ENCODE data around the gene MYH10.
"Not testable (repeated sequence)": the region's sequence is repeated elsewhere in the genome, so short reads cannot be mapped to it uniquely, and the experiment has no call there.

Gene MYH10

DNA sequence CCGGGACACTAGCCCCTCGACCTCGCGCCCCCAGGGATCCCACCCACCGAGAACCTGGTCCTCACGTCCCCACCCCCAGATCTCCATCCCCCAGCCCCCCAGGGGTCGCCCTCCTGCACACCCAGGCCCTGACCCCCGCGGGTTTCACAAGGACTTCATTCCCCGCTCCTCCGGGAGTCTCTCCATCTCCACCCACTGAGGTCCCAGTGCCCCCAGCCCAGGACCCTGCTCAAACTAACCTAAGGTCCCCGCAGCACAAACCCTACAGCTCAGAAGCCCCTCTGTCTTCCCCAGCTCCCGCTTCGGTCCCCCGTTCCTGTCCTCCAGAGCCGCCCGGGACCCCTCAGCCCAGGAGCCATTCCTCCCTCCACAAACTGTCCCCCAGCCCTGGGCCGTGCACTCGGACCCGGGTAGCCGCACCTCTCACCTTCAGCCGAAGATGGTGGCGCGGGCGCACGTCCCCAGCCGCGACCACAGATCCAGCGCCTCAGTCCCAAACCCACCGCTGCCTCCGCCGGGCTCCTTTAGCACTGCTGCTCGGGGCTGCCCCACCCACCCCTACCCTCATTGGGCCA, at the start of gene MYH10:
MYH10 (minus strand) TSS at position 499 of the 575 bp plus-strand sequence. CDS start 7,479 bp downstream, outside the sequence.
- DNase-seq, result no peak

DNA sequence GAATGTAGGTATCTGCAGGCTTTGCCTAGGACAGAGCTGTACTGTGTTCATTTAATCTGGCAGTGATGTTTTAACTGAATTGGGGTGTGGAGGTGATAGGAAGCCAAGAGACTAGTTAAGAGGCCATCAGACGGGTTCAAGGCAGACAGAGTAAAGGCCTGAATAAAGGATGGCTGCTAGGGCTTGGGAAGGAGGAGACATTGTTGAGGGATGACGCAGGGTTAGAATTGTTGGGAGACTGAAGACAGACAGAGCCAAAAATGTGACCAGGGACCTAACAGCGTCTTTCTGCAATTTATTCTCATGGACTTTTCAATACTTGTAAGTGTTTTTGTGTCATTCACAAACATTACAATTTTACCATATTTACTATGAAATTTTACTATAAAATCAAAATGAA, 48.6 kb upstream of the MYH10 start:
- DNase-seq, result no peak

GRCh38 chr17:8675306-8675705, 44.8 kb upstream of the MYH10 start:
- no peak for DNase-seq

DNA sequence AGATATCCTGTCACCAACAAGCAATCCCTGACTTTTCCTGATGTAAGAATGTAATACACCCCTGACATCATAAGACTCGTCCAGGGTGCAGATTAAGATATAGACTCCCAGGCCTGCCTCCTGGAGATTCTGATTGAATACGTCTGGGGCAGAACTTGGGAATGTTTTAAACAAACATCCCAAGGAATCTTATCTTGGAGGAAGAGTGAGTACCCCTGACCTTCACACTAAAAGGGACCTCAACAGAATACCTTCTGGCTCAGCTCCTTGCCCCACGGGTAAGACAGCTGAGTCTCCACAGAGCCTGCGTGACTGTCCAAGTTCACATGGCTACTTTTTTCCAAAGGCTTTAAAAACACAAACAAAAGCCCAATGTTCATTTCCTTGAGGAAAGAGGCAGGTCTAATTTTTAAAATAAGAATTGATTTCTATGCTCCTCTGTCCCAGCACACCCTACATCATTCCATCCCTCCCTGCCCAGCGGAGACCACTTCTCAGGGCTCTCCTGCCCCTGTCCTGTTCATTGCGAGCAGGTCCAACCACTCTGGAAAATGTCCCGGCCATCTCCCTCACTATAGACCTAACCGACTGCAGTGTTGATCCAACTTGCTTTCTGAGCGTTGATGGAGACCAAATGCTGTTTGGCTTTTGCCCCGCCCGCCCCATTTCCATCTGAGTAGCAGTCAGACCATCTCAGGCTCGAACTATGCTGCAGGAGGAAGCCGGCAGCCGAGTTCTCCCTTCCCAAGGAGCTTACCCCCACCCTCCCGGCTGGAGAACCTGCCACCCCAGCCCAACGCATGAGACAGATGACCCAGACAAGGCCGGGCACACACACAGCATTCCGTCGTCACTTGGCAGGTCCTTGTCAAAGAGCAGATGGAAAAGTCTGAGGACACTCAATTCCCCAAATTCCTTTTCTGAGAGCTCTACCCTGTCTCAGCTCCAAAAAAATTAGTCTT, 44.1 kb upstream of the MYH10 start:
- DNase-seq, result peak; percentile 86

- DNase-seq, result no peak
Observed at GRCh38 chr17:8673612-8674011, 43.1 kb upstream of the MYH10 start.

GRCh38 chr17:8672326-8672725, 41.8 kb upstream of the MYH10 start:
- no peak for DNase-seq

GRCh38 chr17:8670421-8670820, 39.9 kb upstream of the MYH10 start:
- DNase-seq, result peak; percentile 50

DNA sequence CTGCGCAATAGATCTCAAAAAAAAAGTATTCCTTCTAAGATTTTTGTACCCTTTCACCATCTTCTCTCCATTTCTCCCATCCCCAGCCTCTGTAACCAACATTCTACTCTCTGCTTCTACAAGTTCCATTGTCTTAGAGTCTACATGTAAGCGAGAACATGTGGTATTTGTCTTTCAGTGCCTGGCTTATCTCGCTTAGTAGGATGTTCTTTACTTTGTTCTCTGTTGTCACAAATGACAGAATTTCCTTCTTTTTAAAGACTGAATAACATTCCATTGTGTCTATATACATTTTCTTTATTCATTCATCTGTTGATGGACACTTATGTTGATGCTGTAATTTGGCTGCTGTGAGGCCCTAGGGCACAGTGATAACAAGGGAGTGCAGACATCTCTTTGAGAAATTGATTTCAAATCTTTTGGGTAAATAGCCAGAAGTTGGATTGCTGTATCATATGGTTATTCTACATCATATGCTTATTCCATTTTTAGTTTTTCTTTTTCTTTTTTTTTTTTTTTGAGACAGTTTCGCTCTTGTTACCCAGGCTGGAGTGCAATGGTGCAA, 37.7 kb upstream of the MYH10 start:
- DNase-seq, result no peak

- DNase-seq, result no peak
Observed at GRCh38 chr17:8667421-8667820, 36.9 kb upstream of the MYH10 start.

- DNase-seq, result no peak
Observed at GRCh38 chr17:8665684-8666083, 35.2 kb upstream of the MYH10 start.

- DNase-seq, result no peak
Observed at GRCh38 chr17:8664456-8665126, 34.1 kb upstream of the MYH10 start.

- no peak for DNase-seq
Observed at GRCh38 chr17:8662973-8663372, 32.4 kb upstream of the MYH10 start.

- no peak for DNase-seq
Observed at GRCh38 chr17:8662076-8662831, 31.7 kb upstream of the MYH10 start.

DNA sequence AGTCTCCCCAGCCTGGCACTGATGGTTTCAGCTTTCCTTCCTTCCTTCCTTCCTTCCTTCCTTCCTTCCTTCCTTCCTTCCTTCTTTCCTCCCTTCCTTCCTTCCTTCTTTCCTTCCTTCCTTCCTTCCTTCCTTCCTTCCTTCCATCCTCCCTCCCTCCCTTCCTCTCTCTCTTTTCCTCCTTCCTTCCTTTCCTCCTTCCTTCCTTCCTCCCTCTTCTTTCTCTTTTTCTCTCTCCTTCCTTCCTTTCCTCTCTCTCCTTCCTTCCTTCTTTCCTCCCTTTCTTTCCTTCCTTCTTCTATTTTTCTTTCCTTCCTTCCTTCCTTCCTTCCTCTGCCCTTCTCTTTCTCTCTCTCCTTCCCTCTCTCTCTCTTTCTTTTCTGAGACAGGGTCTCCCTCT, 30.2 kb upstream of the MYH10 start:
- not testable (repeated sequence) for DNase-seq

DNA sequence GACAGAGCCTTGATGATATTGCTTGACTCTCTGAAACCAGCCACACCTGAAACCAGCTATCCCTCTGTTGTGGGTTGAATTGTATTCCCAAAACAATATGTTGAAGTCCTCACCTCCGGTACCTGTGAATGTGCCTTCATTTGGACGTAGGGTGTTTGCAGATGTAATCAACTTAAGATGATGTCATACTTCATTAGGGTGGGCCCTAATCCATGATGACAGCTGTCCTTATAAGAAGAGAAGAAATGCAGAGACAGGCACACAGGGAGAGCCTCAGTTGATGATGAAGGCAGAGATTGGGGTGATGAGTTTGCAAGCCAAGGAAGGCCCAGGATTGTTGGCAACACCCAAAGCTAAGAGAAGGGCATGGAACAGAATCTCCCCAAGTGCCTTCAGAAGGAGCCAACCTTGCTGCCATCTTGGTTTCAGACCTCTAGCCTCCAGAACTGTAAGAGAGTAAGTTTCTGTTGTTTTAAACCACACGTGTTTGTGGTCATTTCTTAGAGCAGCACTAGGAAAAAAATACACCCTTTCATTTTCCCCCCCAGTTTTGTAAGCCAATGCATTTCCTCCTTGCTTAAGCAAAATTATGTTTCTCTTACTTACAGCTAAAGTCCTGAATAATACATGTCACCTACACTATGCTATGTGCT, 29.4 kb upstream of the MYH10 start:
- no peak for DNase-seq

DNA sequence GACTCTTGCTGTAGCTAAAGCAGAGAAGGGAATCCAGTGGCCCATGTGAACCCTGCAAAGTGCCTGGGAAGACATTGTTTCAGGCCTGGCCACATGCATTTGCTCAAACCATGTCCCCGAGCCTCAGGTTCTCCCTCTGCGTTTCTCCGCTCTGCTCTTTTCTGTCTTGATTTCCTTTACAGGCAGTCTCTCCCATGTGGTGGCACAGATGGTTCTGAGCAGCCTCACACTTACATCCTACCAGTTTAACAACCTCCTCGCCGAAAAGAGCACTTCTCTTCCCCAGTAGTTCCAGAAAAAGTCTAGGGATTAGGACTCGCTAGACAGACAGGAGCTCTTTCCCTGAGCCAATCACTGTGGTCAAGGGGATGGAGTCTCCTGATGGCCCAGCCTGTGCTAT, 28.3 kb upstream of the MYH10 start:
- DNase-seq, result no peak

- DNase-seq, result no peak
Observed at GRCh38 chr17:8656693-8657092, 26.2 kb upstream of the MYH10 start.

DNA sequence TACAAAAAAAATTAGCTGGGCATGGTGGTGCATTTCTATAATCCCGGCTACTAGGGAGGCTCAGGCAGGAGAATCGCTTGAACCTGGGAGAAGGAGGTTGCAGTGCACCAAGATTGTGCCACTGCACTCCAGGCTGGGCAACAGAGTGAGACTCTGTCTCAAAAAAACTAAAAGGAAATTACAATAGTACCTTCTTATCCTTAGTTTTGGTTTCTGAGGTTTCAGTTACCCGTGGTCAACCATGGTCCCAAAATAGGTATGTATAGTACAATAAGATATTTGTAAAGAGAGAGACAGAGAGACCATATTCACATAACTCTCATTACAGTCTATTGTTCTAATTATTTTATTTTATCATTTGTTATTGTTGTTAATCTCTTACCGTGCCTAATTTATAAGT, 24.3 kb upstream of the MYH10 start:
- no peak for DNase-seq

GRCh38 chr17:8651013-8651412, 20.5 kb upstream of the MYH10 start:
- DNase-seq, result no peak

- no peak for DNase-seq
Observed at GRCh38 chr17:8650119-8650499, 19.6 kb upstream of the MYH10 start.

DNA sequence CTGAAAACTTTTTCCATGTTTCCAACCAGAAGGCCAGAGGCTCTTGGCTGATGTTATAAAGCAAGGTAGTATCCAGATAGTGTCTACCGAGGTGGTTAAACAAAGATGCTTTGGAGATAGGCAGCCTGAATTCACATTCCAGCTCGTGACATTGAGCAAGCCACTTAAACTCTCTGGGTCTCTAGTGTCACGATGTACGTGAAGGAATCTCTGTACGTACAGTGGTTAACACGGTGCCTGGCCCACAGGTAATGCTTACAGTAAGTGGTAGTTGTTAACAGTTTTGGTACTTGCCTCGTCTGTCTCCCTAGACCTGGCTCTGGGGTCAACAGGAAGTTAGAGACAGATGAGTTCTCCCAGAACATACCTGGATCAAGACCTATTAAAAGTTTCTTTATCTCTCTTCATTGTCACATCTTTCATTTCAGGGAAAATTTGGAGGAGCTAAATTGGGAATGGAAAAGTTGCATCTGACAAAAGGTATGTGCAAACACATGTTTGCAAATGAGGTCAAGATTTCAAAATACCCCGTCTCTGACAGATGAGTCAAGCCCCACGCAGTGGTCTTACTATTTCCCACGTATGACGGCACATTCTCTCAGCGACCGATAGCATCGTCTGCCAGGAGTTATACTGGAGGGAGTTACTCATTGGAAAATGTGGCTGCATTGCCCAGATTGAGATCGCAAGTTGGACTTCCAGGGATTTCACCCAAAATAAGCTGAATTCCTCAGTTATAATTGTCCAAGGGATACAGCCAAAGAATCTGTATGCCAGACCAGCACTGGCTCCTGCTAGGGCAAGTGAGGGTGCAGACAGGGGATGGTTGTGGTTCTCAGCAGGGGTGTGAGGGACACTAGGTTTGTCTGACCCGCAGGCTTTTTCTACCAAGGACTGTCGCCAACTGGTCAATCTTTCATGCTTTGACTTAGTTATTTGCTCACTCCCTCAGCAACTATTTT, 18.9 kb upstream of the MYH10 start:
- peak; percentile 77 for DNase-seq

Measured in right hindlimb (tissue), 1 donor.